Endothelial cell (in vitro differentiated cells): Measurements from ENCODE around the gene MAPKAP1. TPM values are rescaled to one million over a fixed set of nuclear protein-coding genes. Genes with fewer than 3 reads are reported as not detected.

Source experiments
- DNase-seq: peaks from one replicate; pipeline ENCODE4 v3.0.0; 2021; ENCODE audit warnings: low spot score
- H3K27ac Mint-ChIP-seq: one replicate; pipeline ENCODE4 v1.8.0; 2021; ENCODE audit warnings: mixed read lengths, inconsistent platforms; ENCODE audit not compliant: unreplicated experiment
- H3K27me3 Mint-ChIP-seq: one replicate; pipeline ENCODE4 v1.8.0; 2021; ENCODE audit warnings: mild to moderate bottlenecking, moderate library complexity, mixed read lengths, inconsistent platforms; ENCODE audit not compliant: unreplicated experiment
- H3K36me3 Mint-ChIP-seq: one replicate; pipeline ENCODE4 v1.8.0; 2021; ENCODE audit warnings: mild to moderate bottlenecking, low read depth, mixed read lengths, inconsistent platforms; ENCODE audit not compliant: unreplicated experiment
- H3K4me1 Mint-ChIP-seq: one replicate; pipeline ENCODE4 v1.8.0; 2021; ENCODE audit warnings: mild to moderate bottlenecking, mixed read lengths, inconsistent platforms; ENCODE audit not compliant: unreplicated experiment
- H3K4me3 Mint-ChIP-seq: one replicate; pipeline ENCODE4 v1.8.0; 2021; ENCODE audit warnings: mild to moderate bottlenecking, mixed read lengths, inconsistent platforms; ENCODE audit not compliant: unreplicated experiment
- H3K9me3 Mint-ChIP-seq: one replicate; pipeline ENCODE4 v1.8.0; 2021; ENCODE audit warnings: mixed read lengths, inconsistent platforms; ENCODE audit not compliant: unreplicated experiment
- total RNA-seq: library from RNA; stranded (reverse); fragmentation: NEBNext Ultra II Directional; extraction: Animal tissue kit (Norgen Biotek cat#: 25700); gene quantifications from one replicate; pipeline ENCODE4 v1.2.1, GENCODE V29; 2021; ENCODE audit not compliant: unreplicated experiment
- TF ChIP-seq, protein P1 (sequence below): fragments of 200-600 bp; sonication (generic); IDR thresholded peaks from one replicate; pipeline ENCODE4 v1.5.0; 2021; ENCODE audit warnings: antibody characterized with exemption; ENCODE audit not compliant: unreplicated experiment

MAPKAP1 gene
- total RNA-seq, 1 donor from 2014 or later: 74.6 TPM

DNA sequence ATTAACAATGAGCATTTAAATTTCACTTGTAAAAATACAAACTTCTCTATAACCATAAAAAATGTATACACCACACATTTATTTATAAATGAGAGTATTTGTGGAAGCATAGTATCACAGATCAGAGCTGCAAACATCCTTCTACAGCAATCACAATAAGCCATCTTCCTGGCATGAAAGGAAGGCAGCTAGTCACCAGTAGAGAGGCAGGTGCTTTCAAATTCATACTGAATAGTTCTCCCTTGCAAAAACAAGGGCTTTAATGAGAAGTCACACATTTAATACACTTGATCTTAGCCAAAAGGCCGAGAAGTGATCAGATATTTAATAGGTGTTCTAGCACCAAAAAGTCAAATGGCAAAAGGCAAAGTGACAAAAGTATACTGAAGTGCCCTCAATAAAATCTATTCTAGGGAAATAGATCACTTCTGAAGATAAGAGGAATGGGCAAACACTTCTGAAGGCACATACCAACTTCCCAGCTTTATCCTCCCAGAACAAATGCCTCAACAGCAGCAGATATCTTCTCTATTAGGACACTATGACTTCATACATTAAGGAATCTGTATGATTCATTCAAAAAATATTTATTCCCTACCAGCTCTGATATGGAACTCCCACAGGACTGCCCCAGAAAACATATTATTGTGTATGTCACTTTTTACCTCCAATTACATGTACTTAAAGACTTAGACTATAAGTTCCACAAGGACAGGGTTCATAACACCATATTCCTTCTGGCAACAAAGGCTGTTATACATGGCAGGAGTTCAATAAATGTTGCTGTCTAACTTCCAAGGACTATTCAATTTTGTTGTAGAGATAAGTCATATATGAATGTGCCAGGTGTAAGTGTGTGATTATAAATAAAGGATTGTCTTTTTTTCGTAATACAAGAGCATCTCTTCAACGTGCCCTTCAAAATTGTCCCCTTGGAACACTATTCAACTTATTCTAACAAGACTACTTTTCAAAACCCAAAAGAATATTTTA is 31.7 kb downstream of the MAPKAP1 start:
- H3K9me3 Mint-ChIP-seq: no peaks in the 10 kb centered on the region
- no peak for DNase-seq

GRCh38 chr9:125672876-125673275 is 34.1 kb downstream of the MAPKAP1 start:
- Mint-ChIP-seq H3K9me3 (no peaks in the 10 kb centered on the region), H3K4me1 (peaks cover 8% of the 10 kb centered on the region), H3K27me3 (no peaks in the 10 kb centered on the region), H3K4me3 (no peak overlapping the region), H3K36me3 (no peaks in the 10 kb centered on the region), H3K27ac (no peak overlapping the region)
- TF ChIP-seq, protein P1, sequence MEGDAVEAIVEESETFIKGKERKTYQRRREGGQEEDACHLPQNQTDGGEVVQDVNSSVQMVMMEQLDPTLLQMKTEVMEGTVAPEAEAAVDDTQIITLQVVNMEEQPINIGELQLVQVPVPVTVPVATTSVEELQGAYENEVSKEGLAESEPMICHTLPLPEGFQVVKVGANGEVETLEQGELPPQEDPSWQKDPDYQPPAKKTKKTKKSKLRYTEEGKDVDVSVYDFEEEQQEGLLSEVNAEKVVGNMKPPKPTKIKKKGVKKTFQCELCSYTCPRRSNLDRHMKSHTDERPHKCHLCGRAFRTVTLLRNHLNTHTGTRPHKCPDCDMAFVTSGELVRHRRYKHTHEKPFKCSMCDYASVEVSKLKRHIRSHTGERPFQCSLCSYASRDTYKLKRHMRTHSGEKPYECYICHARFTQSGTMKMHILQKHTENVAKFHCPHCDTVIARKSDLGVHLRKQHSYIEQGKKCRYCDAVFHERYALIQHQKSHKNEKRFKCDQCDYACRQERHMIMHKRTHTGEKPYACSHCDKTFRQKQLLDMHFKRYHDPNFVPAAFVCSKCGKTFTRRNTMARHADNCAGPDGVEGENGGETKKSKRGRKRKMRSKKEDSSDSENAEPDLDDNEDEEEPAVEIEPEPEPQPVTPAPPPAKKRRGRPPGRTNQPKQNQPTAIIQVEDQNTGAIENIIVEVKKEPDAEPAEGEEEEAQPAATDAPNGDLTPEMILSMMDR: no peak
- no peak for DNase-seq

More for the DNA sequence above, 31.7 kb downstream of the MAPKAP1 start:
- TF ChIP-seq, protein P1: no peak
- H3K4me3 Mint-ChIP-seq: no peak overlapping the region
- no peak overlapping the region for H3K27ac Mint-ChIP-seq
- no peaks in the 10 kb centered on the region for H3K27me3 Mint-ChIP-seq
- H3K36me3 Mint-ChIP-seq: no peaks in the 10 kb centered on the region
- peaks cover 20% of the 10 kb centered on the region for H3K4me1 Mint-ChIP-seq

DNA sequence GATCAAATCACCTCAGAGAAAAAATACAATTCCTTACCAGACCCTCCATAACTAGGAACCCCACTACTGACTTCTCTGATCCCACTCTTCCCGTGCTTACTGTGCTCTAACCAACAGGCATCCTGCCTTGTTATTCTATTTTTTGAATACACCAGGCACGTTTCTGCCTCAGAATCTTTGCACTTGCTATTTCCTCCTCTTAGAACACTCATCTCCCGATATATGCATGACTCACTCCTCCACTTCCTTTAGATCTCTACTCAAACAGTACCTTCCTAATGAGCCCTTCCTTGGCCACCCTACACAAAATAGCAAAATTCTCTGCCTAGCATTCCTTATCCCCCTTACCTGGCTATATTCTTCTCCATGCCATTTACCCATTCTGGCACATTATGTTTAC is 43.9 kb downstream of the MAPKAP1 start:
- no peak for DNase-seq
- Mint-ChIP-seq H3K9me3 (no peaks in the 10 kb centered on the region), H3K4me3 (peak overlapping the region; percentile 3), H3K36me3 (peaks cover 12% of the 10 kb centered on the region), H3K4me1 (peaks cover 9% of the 10 kb centered on the region), H3K27ac (peak overlapping the region; percentile 62), H3K27me3 (peaks cover 1% of the 10 kb centered on the region)
- TF ChIP-seq, protein P1: no peak

DNA sequence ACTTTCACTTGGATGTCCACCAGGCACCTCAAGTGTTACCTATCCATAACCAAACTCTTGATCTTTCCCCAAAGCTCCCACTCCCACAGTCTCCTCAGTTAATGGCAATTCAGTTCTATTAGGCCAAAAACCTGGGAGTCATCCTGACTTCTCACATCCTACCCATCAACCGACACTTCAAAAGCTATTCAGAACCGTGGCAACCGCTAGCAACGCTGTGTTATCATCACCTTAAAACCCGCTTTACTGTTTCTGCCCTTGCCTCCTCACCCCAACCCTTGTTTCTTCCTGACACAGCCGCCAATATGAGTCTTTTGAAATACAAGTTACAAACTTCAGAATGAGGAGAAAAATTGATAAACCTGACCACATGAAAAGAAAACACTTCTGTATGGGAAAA is 46.5 kb downstream of the MAPKAP1 start:
- Mint-ChIP-seq H3K36me3 (peaks cover 12% of the 10 kb centered on the region), H3K27me3 (peaks cover 1% of the 10 kb centered on the region), H3K9me3 (no peaks in the 10 kb centered on the region), H3K4me1 (peaks cover 22% of the 10 kb centered on the region), H3K4me3 (no peak overlapping the region), H3K27ac (no peak overlapping the region)
- DNase-seq: no peak
- TF ChIP-seq, protein P1: no peak

GRCh38 chr9:125659954-125660353 is 47.1 kb downstream of the MAPKAP1 start:
- H3K27me3 Mint-ChIP-seq: no peaks in the 10 kb centered on the region
- H3K9me3 Mint-ChIP-seq: no peaks in the 10 kb centered on the region
- peaks cover 22% of the 10 kb centered on the region for H3K4me1 Mint-ChIP-seq
- no peak overlapping the region for H3K4me3 Mint-ChIP-seq
- TF ChIP-seq, protein P1: no peak
- no peak for DNase-seq
- peaks cover 12% of the 10 kb centered on the region for H3K36me3 Mint-ChIP-seq
- H3K27ac Mint-ChIP-seq: no peak overlapping the region
